HepG2 (cell line): Measurements from ENCODE around the gene GRP. TPM values are rescaled to one million over a fixed set of nuclear protein-coding genes. Genes with fewer than 3 reads are reported as not detected.

Experiments
- ATAC-seq: fragments of 200-7000 bp; cut with Tn5 transposase; 3 replicates; pipeline ENCODE4 v1.9.1; 2020; ENCODE audit warnings: mild to moderate bottlenecking, moderate library complexity
- BruUV-seq: library from RNA; stranded (reverse); fragments of 400-500 nt; replicated peaks from 2 replicates; lab custom pipeline; 2021; lab: Mats Ljungman, UMichigan
- CTCF ChIA-PET: fragments of 300-600 bp; formaldehyde crosslinking; extraction: SDS; loops from one replicate; lab custom pipeline; 2021; ENCODE audit warnings: low total read pairs, inconsistent platforms, low intra/inter-chr PET ratio; lab: Yijun Ruan, JAX
- POLR2A ChIA-PET: fragments of 350-600 bp; sonication (Branson Sonifier 250); formaldehyde crosslinking; loops from one replicate; lab custom pipeline; 2020; ENCODE audit warnings: antibody characterized with exemption, inconsistent platforms; lab: Yijun Ruan, JAX
- DNase-seq: peaks from one replicate; pipeline ENCODE4 v3.0.0-alpha.2; 2015; ENCODE audit warnings: low spot score
- FAIRE-seq: peaks from 3 replicates; lab custom pipeline; 2011; peaks lifted over from hg19 to GRCh38; lab: Jason Lieb, UNC
- H2AFZ ChIP-seq: one replicate; pipeline ENCODE4 v1.6.1; 2011; ENCODE audit warnings: low read length, inconsistent platforms
- H3K27ac ChIP-seq: fragments of 300-600 bp; 3 replicates; pipeline ENCODE4 v1.8.0; 2011; ENCODE audit warnings: mixed run types, mild to moderate bottlenecking, mixed read lengths, low read length, inconsistent platforms; ENCODE audit not compliant: insufficient read depth; ENCODE audit errors: extremely low read length
- H3K27me3 ChIP-seq, 2 experiments: fragments of 200-600 bp in 1 of 2; 2 replicates in 1 of 2; 3 replicates in 1 of 2; pipeline versions ENCODE4 v1.6.0 to v1.8.0; 2011; ENCODE audit warnings: low read length in 2 of 2, mild to moderate bottlenecking in 2 of 2, moderate library complexity in 2 of 2, inconsistent platforms in 1 of 2; ENCODE audit not compliant: insufficient read depth in 2 of 2, control insufficient read depth in 1 of 2
- H3K36me3 ChIP-seq, 2 experiments: fragments of 200-600 bp in 1 of 2; replicated peaks in 1 of 2; 2 replicates in 1 of 2; 3 replicates in 1 of 2; pipeline versions ENCODE4 v1.5.1 to v1.8.0; 2011; ENCODE audit warnings: low read length in 2 of 2, inconsistent platforms in 1 of 2; ENCODE audit not compliant: insufficient read depth in 2 of 2, control insufficient read depth in 1 of 2
- H3K4me1 ChIP-seq: 2 replicates; pipeline ENCODE4 v1.5.1; 2012; ENCODE audit warnings: low read length, inconsistent platforms; ENCODE audit not compliant: insufficient read depth
- H3K4me2 ChIP-seq: 2 replicates; pipeline ENCODE4 v1.6.0; 2011; ENCODE audit warnings: low read depth, low read length, inconsistent platforms
- H3K4me3 ChIP-seq, 3 experiments: fragments of 200-600 bp in 1 of 3; sonication (generic), shearing (Covaris generic) in 1 of 3; replicated peaks in 1 of 3; 2 replicates each; pipeline ENCODE4 v1.5.1; 2011 to 2016; ENCODE audit warnings: low read length in 3 of 3, inconsistent platforms in 2 of 3, low read depth in 2 of 3, mild to moderate bottlenecking in 2 of 3, control low read depth in 1 of 3, mixed read lengths in 1 of 3; ENCODE audit not compliant: insufficient read depth in 1 of 3
- H3K79me2 ChIP-seq: one replicate; pipeline ENCODE4 v1.6.1; 2011; ENCODE audit warnings: low read length, inconsistent platforms; ENCODE audit not compliant: insufficient read depth
- H3K9ac ChIP-seq: 2 replicates; pipeline ENCODE4 v1.6.0; 2011; ENCODE audit warnings: mild to moderate bottlenecking, low read depth, low read length, inconsistent platforms; ENCODE audit not compliant: insufficient read depth
- H3K9me3 ChIP-seq: 2 replicates; pipeline ENCODE4 v1.5.1; 2012; ENCODE audit warnings: mild to moderate bottlenecking, low read length
- H4K20me1 ChIP-seq: 2 replicates; pipeline ENCODE4 v1.6.0; 2011; ENCODE audit warnings: inconsistent platforms, mild to moderate bottlenecking, low read length, moderate library complexity; ENCODE audit not compliant: insufficient read depth
- ATF1 ChIP-seq: IDR thresholded peaks from 2 replicates; pipeline ENCODE4 v1.6.1; 2016; ENCODE audit warnings: mild to moderate bottlenecking, control low read depth
- ATF2 ChIP-seq: sonication (generic); formaldehyde crosslinking; IDR thresholded peaks from 2 replicates; pipeline ENCODE4 v1.4.0; 2020; ENCODE audit warnings: missing genetic modification reagents
- FLYWCH1 ChIP-seq: sonication (generic); formaldehyde crosslinking; IDR thresholded peaks from 2 replicates; pipeline ENCODE4 v1.8.1; 2023; ENCODE audit warnings: mild to moderate bottlenecking, missing genetic modification reagents
- GATAD1 ChIP-seq: IDR thresholded peaks from 2 replicates; pipeline ENCODE4 v1.6.1; 2016; ENCODE audit warnings: missing genetic modification reagents, missing compliant biosample characterization
- GATAD2A ChIP-seq: IDR thresholded peaks from 2 replicates; pipeline ENCODE4 v1.6.1; 2016
- HES4 ChIP-seq: sonication (generic); formaldehyde crosslinking; IDR thresholded peaks from 2 replicates; pipeline ENCODE4 v1.9.0; 2021; ENCODE audit warnings: mild to moderate bottlenecking, missing genetic modification reagents, borderline replicate concordance
- ISX ChIP-seq: sonication (generic); formaldehyde crosslinking; conservative IDR thresholded peaks from 2 replicates; pipeline ENCODE4 v1.5.0; 2020; ENCODE audit warnings: missing genetic modification reagents
- JUN ChIP-seq: sonication (generic); formaldehyde crosslinking; IDR thresholded peaks from 2 replicates; pipeline ENCODE4 v1.4.0; 2020; ENCODE audit warnings: mild to moderate bottlenecking, missing genetic modification reagents
- MTERF4 ChIP-seq: sonication (generic); formaldehyde crosslinking; IDR thresholded peaks from 2 replicates; pipeline ENCODE4 v1.8.0; 2023; ENCODE audit warnings: mild to moderate bottlenecking, missing genetic modification reagents
- NFATC3 ChIP-seq: sonication (generic); formaldehyde crosslinking; IDR thresholded peaks from 2 replicates; pipeline ENCODE4 v1.5.1; 2020; ENCODE audit warnings: mild to moderate bottlenecking, missing genetic modification reagents
- RELA ChIP-seq: sonication (generic); formaldehyde crosslinking; IDR thresholded peaks from 2 replicates; pipeline ENCODE4 v1.4.0; 2020; ENCODE audit warnings: missing genetic modification reagents
- SIX4 ChIP-seq: sonication (generic); formaldehyde crosslinking; IDR thresholded peaks from 2 replicates; pipeline ENCODE4 v1.4.0; 2020; ENCODE audit warnings: missing genetic modification reagents
- ZBTB33 ChIP-seq: sonication (generic); formaldehyde crosslinking; IDR thresholded peaks from 2 replicates; pipeline ENCODE4 v1.4.0; 2020; ENCODE audit warnings: missing genetic modification reagents
- ZNF121 ChIP-seq: sonication (generic); formaldehyde crosslinking; IDR thresholded peaks from 2 replicates; pipeline ENCODE4 v1.5.0; 2020; ENCODE audit warnings: mild to moderate bottlenecking, missing genetic modification reagents
- ZNF543 ChIP-seq: sonication (generic); formaldehyde crosslinking; IDR thresholded peaks from 2 replicates; pipeline ENCODE4 v1.4.0; 2020; ENCODE audit warnings: mild to moderate bottlenecking, missing genetic modification reagents
- ZNF605 ChIP-seq: sonication (generic); formaldehyde crosslinking; IDR thresholded peaks from 2 replicates; pipeline ENCODE4 v1.8.0; 2022; ENCODE audit warnings: mild to moderate bottlenecking, missing genetic modification reagents
- WGBS: methylation state at CpG from one replicate; pipeline ENCODE4 v1.1.6; 2017; ENCODE audit warnings: low lambda C conversion rate; 5-methylcytosine and 5-hydroxymethylcytosine counted together
- in situ Hi-C: cut with HindIII; loops from 2 replicates; pipeline ENCODE4 v1.10.0; 2017; ENCODE audit warnings: low pct_unique_long_range_greater_than_20kb; ENCODE audit not compliant: extremely low pct_ligation_motif_present
- intact Hi-C: fragments of 100-400 bp; cut with micrococcal nuclease; formaldehyde crosslinking; loops from one replicate; pipeline ENCODE4 v1.10.0; 2022; ENCODE audit not compliant: unreplicated experiment
- polyA plus RNA-seq, 8 experiments: library from polyadenylated mRNA; depleted of rRNA in 3 of 8; stranded (reverse) in 7 of 8; unstranded in 1 of 8; fragments of >200 nt; fragmentation: Illumina TruSeq in 4 of 8; extraction: Trizol in 4 of 8; gene quantifications; 2 replicates each; pipeline versions ENCODE4 v1.2.1 to v1.2.3, GENCODE V29; 2011 to 2016; ENCODE audit warnings: low read depth in 4 of 8, missing spikeins in 1 of 8, mixed read lengths in 1 of 8; ENCODE audit not compliant: insufficient read depth in 1 of 8
- total RNA-seq, 5 experiments: library from RNA; depleted of rRNA; stranded (reverse); fragments of >200 nt; fragmentation: Illumina TruSeq; extraction: Trizol; gene quantifications; 2 replicates each; pipeline ENCODE4 v1.2.3, GENCODE V29; 2016; ENCODE audit warnings: low read depth in 1 of 5
- TF ChIP-seq, protein P1 (sequence below): sonication (generic); formaldehyde crosslinking; IDR thresholded peaks from 2 replicates; pipeline ENCODE4 v1.4.0; 2020; ENCODE audit warnings: missing genetic modification reagents

Gene GRP
- total and polyA plus RNA-seq, 2 of the 13 experiments (the other 11 are each of a cell fraction or from before 2014, with no cell fraction given): not detected

GRCh38 chr18:59231877-59232276 lies 11.9 kb downstream of the GRP start:
- FAIRE-seq (no peak), DNase-seq (no peak), ATAC-seq (no peak)
- no peak overlapping the region for H3K9ac ChIP-seq
- H3K4me3 ChIP-seq: no peak overlapping the region
- H3K79me2 ChIP-seq: no peaks in the 10 kb centered on the region
- H3K4me1 ChIP-seq: no peaks in the 10 kb centered on the region
- in situ Hi-C loops: no loop called here
- no peaks in the 10 kb centered on the region for H4K20me1 ChIP-seq
- H2AFZ ChIP-seq: no peak overlapping the region
- H3K36me3 ChIP-seq: no peaks in the 10 kb centered on the region
- ChIA-PET POLR2A (no interaction called here), CTCF (no interaction called here)
- BruUV-seq: no TSS peak
- no peak overlapping the region for H3K4me2 ChIP-seq
- intact Hi-C loops: no loop called here
- no peaks in the 10 kb centered on the region for H3K9me3 ChIP-seq
- no peak for TF ChIP-seq ZNF543 (CRISPR knock-in tag)
- TF ChIP-seq, protein P1, sequence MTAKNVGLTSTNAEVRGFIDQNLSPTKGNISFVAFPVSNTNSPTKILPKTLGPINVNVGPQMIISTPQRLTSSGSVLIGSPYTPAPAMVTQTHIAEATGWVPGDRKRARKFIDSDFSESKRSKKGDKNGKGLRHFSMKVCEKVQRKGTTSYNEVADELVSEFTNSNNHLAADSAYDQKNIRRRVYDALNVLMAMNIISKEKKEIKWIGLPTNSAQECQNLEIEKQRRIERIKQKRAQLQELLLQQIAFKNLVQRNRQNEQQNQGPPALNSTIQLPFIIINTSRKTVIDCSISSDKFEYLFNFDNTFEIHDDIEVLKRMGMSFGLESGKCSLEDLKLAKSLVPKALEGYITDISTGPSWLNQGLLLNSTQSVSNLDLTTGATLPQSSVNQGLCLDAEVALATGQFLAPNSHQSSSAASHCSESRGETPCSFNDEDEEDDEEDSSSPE (CRISPR knock-in tag): no peak
- no peak for TF ChIP-seq HES4 (CRISPR knock-in tag)
- no peak for TF ChIP-seq NFATC3
- TF ChIP-seq JUN: no peak
- TF ChIP-seq ATF2 (CRISPR knock-in tag): no peak
- no peak for TF ChIP-seq RELA (CRISPR knock-in tag)
- no peak for TF ChIP-seq ZNF605 (CRISPR knock-in tag)
- TF ChIP-seq MTERF4: no peak
- TF ChIP-seq FLYWCH1 (CRISPR knock-in tag): no peak
- TF ChIP-seq SIX4 (CRISPR knock-in tag): no peak
- no peak for TF ChIP-seq ZNF121
- TF ChIP-seq ZBTB33: no peak
- no peak for TF ChIP-seq GATAD2A (CRISPR knock-in tag)
- no peak for TF ChIP-seq GATAD1 (CRISPR knock-in tag)
- TF ChIP-seq ATF1 (CRISPR knock-in tag): no peak
- TF ChIP-seq ISX (CRISPR knock-in tag): no peak
- peaks cover 0 to 1% of the 10 kb centered on the region in 2 experiments; a peak in 2 of 5 replicates for H3K27me3 ChIP-seq
- WGBS: 3% methylated on average over 2 of the region's 2 CpGs
- H3K27ac ChIP-seq: no peak overlapping the region
